ENCODE data around the gene DSTN.
A peak's percentile ranks its signal among the peaks of the same experiment; 100 is the strongest.

Gene DSTN

GRCh38 chr20:17569616-17570346, at the start of gene DSTN:
Gene DSTN, plus strand, starts transcription at chr20:17570075. Its CDS starts 134 bp downstream, at chr20:17570209.
- peak; percentile 98 for DNase-seq

- DNase-seq: no peak
Measured at GRCh38 chr20:17520583-17520982, 49.3 kb upstream of the DSTN start.

- DNase-seq: no peak
Measured at GRCh38 chr20:17522528-17522927, 47.3 kb upstream of the DSTN start.

DNA sequence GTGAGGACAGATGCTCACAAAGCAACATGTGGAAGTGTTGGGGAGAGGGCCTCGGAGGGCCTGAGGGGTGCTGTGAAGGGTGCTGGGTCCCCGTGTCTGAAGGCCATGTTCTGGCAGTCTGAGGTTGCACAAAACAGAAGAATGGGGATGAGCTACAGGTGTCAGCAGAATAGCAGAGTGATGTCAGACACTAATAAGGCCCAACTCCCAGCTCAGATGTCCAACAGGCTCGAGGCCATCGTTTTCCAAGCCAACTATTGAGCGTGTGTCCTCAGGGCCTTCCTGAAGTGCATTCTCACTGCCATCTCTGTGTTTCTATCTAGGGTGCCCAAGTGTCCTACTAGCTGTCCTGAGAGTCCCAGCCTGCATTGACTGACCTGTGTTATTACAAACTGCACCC, 46.5 kb upstream of the DSTN start:
- no peak for DNase-seq

GRCh38 chr20:17524560-17524959, 45.3 kb upstream of the DSTN start:
- no peak for DNase-seq

DNA sequence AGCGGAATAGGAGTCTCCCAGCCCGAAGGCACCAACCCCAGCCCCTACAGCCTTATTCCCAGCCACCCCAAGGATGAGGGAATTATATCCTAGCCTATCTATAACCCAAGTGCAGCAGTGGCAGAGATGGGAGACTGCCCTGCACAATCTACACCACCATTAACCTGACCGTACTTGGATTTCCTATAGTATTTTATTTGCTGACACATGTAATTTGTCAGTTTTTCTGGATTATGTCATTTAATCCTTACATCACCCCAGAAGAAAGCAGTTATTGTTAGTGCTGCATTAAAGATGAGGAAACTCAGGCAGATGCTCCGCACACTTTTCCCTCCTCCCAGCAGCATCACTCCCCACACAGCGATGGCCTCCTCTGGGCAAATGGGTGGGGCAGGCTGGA, 44.7 kb upstream of the DSTN start:
- DNase-seq: no peak

DNA sequence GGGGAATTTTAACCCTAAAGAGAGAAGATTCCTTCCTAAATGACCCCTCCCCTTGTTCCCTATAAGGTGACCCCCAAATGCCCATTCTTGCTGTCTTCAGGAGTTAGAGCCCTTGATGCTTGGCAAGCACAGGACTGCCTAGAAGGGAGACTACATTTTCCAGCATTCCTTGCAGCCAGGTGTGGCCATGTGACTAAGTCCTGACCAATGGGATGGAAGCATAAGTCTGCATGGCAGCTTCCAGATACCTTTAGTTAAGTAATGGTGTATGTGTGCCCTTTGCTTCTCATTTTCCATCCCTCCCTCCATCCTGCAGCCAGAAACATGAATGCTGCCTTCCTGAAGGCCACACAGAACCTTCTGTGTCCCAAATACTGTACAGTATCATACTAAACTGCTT, 44.2 kb upstream of the DSTN start:
- no peak for DNase-seq

DNA sequence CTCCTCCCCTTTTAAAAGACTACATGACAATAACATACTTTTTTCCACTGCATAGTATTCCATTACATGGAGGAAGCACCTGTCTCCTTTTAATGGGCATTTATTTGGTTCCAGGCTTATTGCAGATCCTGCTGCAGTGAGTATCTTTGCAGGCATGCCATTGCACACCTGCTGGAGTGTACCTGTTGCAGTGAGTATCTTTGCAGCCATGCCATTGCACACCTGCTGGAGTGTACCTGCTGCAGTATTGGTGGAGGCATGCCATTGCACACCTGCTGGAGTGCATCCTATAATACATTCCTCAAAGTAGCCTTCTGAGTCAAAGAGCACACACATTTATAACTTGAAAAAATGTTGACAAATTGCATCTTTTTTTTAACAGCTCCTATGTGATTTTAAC, 40.3 kb upstream of the DSTN start:
- no peak for DNase-seq

DNA sequence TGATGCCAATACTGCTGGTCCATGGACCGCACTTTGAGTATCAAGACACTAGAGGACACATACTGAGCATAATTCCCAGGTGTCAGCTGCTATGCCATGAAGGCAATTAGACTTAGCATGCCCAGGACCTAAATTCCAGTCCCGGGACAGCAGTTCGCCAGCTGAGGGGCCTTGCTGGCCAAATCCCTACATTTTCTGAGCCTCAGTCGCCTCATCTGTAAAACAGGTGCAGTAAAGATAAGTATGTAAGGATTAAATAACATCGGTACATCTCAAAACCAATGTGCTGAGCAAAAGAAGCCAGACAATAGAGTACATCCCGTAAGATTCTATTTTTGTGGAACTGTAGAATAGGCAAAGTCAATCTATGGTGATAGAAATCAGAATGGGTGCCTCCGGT, 39.7 kb upstream of the DSTN start:
- no peak for DNase-seq

GRCh38 chr20:17530716-17531664, 38.9 kb upstream of the DSTN start, which contains the start of gene BFSP1:
Gene BFSP1, minus strand, starts transcription at chr20:17531379. Its CDS starts 50 bp downstream, at chr20:17531329.
- peak; percentile 55 for DNase-seq

DNA sequence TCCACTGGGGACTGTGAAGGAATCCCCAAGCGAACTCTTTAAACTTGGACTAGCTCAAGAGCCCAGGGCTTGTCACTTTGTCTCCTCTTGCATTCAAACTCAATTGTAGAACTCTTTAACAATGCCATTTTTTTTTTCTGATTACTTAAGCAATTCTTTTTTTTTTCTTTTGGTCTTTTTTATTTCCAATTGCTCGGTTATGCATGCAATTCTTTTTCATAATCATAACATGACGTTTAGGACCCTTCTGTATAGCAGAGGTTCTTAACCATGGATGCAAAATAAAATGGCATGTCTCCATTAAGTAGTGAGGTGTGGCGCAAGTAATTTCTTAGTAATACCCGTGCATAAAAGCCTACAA, 38.2 kb upstream of the DSTN start:
- DNase-seq: no peak

DNA sequence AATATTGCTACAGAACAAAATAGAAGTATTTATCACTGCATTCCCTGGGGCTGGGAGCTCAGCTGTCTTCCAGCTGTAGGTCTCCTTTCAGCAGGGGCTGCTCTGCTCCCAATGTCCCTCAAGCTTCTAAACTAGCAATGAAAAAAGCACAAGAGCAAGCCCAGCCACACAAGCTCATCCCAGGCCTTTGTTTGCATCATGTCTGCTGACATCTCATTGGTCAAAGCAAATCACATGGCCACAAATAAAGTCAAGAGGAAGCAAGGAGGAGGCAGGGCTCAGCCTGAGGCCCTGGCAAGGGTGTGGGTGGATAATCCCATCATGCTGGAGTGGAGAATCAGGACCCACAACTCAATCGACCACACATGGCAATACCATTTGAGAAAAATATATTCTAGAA, 36.5 kb upstream of the DSTN start:
- DNase-seq: peak; percentile 68

DNA sequence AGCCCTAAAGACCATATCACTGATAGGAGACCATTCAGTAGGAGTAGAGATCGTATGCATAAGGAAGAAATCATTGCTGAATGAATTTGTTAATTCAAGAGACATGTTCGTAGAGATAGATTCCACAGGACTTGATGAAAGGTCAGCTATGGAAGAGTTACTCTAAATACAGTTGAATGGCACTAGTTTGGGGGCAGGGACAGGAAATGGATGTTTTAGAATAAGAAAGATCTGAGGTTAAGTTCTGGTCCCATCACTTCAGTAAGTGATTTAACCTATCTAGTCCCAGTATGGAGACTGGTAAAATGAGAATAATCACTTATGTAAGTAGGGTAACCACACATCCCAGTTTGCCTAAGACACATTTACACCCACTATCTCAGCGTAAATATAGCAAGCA, 35.8 kb upstream of the DSTN start:
- no peak for DNase-seq

GRCh38 chr20:17536944-17537444, 32.9 kb upstream of the DSTN start:
- DNase-seq: peak; percentile 73

- DNase-seq: no peak
Measured at GRCh38 chr20:17537959-17538358, 31.9 kb upstream of the DSTN start.

- DNase-seq: no peak
Measured at GRCh38 chr20:17538517-17539170, 31.2 kb upstream of the DSTN start.

DNA sequence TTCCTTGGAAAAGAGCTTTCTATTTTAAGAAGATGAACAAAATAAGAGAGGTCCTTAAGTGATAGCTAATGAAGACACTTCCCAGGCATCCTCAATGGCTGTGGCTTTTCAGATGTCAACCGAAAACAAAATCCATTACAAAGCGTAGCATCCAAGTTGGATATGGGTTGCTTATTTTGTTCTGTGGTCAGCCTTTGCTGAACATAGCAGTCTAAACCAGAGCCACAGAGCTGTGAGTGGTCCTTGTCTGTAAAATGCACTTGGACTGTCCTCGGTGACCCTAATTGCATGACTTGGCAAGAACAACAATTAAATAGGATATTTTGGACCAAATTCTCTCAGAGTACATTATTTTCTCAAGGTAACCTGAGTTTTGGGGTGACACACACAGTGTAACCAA, 28.3 kb upstream of the DSTN start:
- DNase-seq: no peak

GRCh38 chr20:17541996-17542395, 27.9 kb upstream of the DSTN start:
- DNase-seq: peak; percentile 71

- no peak for DNase-seq
Measured at GRCh38 chr20:17542481-17542880, 27.4 kb upstream of the DSTN start.

GRCh38 chr20:17542993-17543412, 26.9 kb upstream of the DSTN start:
- peak; percentile 82 for DNase-seq

- DNase-seq: peak; percentile 73
Measured at GRCh38 chr20:17543531-17544131, 26.2 kb upstream of the DSTN start.

DNA sequence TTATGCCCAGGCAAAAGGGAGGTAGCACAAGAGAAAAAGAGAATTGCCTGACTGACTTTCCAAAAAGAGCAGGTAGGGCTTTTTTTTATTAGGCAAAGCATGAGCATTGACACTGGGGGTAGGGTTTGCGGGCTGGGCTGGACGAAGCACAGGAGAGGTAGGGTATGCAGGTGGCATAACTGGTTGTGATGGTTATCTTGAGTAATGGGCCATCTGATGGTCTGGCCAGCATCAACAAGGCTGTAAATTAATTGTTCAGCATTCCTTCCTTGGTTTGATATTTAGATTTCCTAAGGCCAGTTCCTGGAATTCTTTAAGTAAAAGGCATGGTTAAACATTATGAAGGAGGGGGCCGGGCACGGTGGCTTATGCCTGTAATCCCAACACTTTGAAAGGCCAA, 24.7 kb upstream of the DSTN start:
- no peak for DNase-seq

DNA sequence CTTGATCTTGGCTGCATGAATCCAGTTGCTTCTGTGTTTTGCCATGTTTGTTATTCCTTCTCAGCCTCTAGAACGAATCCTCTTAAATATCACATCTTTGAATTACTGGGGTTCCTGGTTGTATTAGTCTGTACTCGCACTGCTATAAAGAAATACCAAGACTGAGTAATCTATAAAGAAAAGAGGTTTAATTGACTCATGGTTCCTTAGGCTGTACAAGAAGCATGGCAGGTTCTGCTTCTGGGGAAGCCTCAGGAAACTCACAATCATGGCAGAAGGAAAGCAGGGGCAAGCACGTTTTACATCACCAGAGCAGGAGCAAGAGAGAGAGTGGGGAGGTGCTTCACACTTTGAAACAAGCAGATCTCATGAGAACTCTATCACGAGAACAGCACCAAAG, 20.7 kb upstream of the DSTN start:
- DNase-seq: no peak

All from fibroblast of skin of right quadriceps (primary cell).